ENCODE measurements around the gene PPP2R5C. TPM values are rescaled to one million over a fixed set of nuclear protein-coding genes. Genes with fewer than 3 reads are reported as not detected.

Gene PPP2R5C
- total and polyA plus RNA-seq, 2 of the 8 experiments (the other 6 are each of a cell fraction or from before 2014, with no cell fraction given): 49.6 to 95.9 TPM

DNA sequence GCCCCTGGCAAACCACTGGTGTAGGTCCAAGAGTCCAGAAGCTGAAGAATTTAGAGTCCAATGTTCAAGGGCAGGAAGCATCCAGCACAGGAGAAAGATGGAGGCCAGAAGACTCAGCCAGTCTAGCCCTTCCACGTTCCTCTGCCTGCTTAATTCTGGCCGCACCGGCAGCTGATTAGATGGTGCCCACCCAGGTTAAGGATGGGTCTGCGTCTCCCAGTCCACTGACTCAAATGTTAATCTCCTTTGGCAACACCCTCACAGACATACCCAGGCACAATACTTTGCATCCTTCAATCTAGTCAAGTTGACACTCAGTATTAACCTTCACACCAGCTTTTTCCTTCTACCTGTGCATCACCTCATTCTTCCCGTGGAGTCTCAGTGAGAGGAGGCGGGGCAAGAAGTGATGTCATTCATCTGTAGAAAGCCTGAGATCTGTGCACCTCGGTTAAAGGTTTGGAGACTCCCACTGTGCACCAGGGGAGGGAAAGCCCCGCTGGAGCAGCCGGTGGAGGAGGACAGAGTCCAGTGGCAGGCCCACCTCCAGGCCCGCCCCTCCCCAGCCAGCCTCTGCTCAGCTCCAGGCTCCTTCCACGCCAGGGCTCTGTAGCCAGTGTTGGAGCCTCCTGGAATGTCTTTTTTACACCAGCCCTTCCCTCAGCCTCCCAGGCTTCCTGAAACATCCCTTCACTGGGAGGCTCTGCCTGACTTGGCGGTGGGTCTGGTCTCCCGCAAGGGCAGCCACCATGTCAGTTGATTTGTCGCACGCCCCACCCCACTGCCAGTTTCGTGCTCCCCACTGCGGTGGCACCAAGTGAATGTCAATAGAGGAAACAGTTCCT is 122.8 kb downstream of the PPP2R5C start (continued):
- TF ChIP-seq RBBP5 (IDR thresholded peaks at IDR 0.05; ENCODE audit: borderline replicate concordance, low read depth, low read length) (no peak), CEBPB (IDR thresholded peaks at IDR 0.05; ENCODE audit: low read depth, low read length) (no peak), POU5F1 (IDR thresholded peaks at IDR 0.05; ENCODE audit: low read depth, low read length) (no peak), CBX8 (IDR thresholded peaks at IDR 0.05; ENCODE audit: borderline replicate concordance, low read depth, low read length) (no peak), SP4 (IDR thresholded peaks at IDR 0.05; ENCODE audit: low read length) (no peak), TCF12 (IDR thresholded peaks at IDR 0.05; ENCODE audit: low read depth, low read length) (no peak)
- TF ChIP-seq, protein P1, sequence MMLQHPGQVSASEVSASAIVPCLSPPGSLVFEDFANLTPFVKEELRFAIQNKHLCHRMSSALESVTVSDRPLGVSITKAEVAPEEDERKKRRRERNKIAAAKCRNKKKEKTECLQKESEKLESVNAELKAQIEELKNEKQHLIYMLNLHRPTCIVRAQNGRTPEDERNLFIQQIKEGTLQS (IDR thresholded peaks at IDR 0.05; ENCODE audit: insufficient read depth, low read depth, low read length): no peak
